ENCODE data around the gene B3GNT9. TPM values are rescaled to one million over a fixed set of nuclear protein-coding genes. Genes with fewer than 3 reads are reported as not detected.

B3GNT9 gene
- total RNA-seq, 4 donors from 2014 or later, result 4.1 to 13.1 (median 8.4) TPM

GRCh38 chr16:67165121-67166078, 14.6 kb upstream of the B3GNT9 start:
- Histone ChIP-seq H3K27me3 (peaks cover 0 to 50% (median 0%) of the 10 kb centered on the region in 4 donors), H3K4me1 (peaks cover 40 to 79% (median 58%) of the 10 kb centered on the region in 3 donors), H3K27ac (peak overlapping the region; percentile 60 to 87 (median 80)), H3K36me3 (peaks cover 0 to 12% (median 0%) of the 10 kb centered on the region in 3 donors), H3K9me3 (no peaks in the 10 kb centered on the region), H3K4me3 (peak overlapping the region in 3 of 4 donors; percentile 43 to 63 (median 48))
- WGBS, 2 donors, result 36 to 39% methylated on average over 4 to 6 of the region's 85 CpGs
- DNase-seq, result no peak
- intact Hi-C loops (cut with DNase I), result no loop called here
- TF ChIP-seq CTCF (IDR thresholded peaks at IDR 0.05) (no peak), POLR2A (IDR thresholded peaks at IDR 0.05) (no peak)

- peak in 1 of 6 experiments; percentile 3 for TF ChIP-seq CTCF (IDR thresholded peaks at IDR 0.05)
- TF ChIP-seq POLR2A (IDR thresholded peaks at IDR 0.05), result peak in 2 of 4 donors; percentile 57 to 67
- Histone ChIP-seq H3K27ac (peak within 1 kb of the TSS; percentile 60 to 87 (median 80)), H3K36me3 (peaks cover 0 to 12% (median 0%) of the 10 kb centered on the region in 3 donors), H3K4me3 (peak within 1 kb of the TSS; percentile 15 to 63 (median 46)), H3K9me3 (no peaks in the 10 kb centered on the region), H3K27me3 (peaks cover 0 to 49% (median 0%) of the 10 kb centered on the region in 4 donors), H3K4me1 (peaks cover 34 to 76% (median 52%) of the 10 kb centered on the region in 3 donors)
- DNase-seq, result no peak
- no CpG with 5 or more reads among the region's 41 CpGs for WGBS, 2 donors
- intact Hi-C loops (cut with DNase I), result no loop called here
Measured at GRCh38 chr16:67164599-67165061, 13.8 kb upstream of the B3GNT9 start, which contains the start of gene HSF4. TSS of gene HSF4 (plus strand) at chr16:67164745. CDS start at chr16:67164812, 67 bp downstream.

GRCh38 chr16:67163999-67164558, 13.3 kb upstream of the B3GNT9 start:
- no peak for DNase-seq
- no peaks in the 10 kb centered on the region for H3K9me3 ChIP-seq
- WGBS, 2 donors, result 6 to 12% methylated on average over 6 to 16 of the region's 34 CpGs
- peak overlapping the region; percentile 15 to 63 (median 46) for H3K4me3 ChIP-seq
- peaks cover 32 to 75% (median 47%) of the 10 kb centered on the region in 3 donors for H3K4me1 ChIP-seq
- H3K36me3 ChIP-seq, result peaks cover 0 to 12% (median 0%) of the 10 kb centered on the region in 3 donors
- peak overlapping the region; percentile 60 to 87 (median 80) for H3K27ac ChIP-seq
- intact Hi-C loops (cut with DNase I), result no loop called here
- TF ChIP-seq CTCF (IDR thresholded peaks at IDR 0.05) (no peak), POLR2A (IDR thresholded peaks at IDR 0.05) (no peak)
- H3K27me3 ChIP-seq, result peaks cover 0 to 49% (median 0%) of the 10 kb centered on the region in 4 donors

- WGBS, 2 donors, result 31% methylated on average over 13 of the region's 99 CpGs; no CpG with 5 or more reads in 1 of the 2 donors
- Histone ChIP-seq H3K4me3 (peak overlapping the region; percentile 15 to 63 (median 46)), H3K27ac (peak overlapping the region; percentile 60 to 87 (median 80)), H3K4me1 (peaks cover 39 to 76% (median 50%) of the 10 kb centered on the region in 3 donors), H3K27me3 (peaks cover 0 to 49% (median 0%) of the 10 kb centered on the region in 4 donors), H3K9me3 (no peaks in the 10 kb centered on the region), H3K36me3 (peaks cover 0 to 12% (median 0%) of the 10 kb centered on the region in 3 donors)
- TF ChIP-seq POLR2A (IDR thresholded peaks at IDR 0.05), result peak in 1 of 4 donors; percentile 46
- no peak for TF ChIP-seq CTCF (IDR thresholded peaks at IDR 0.05)
- intact Hi-C loops (cut with DNase I), result no loop called here
- no peak for DNase-seq
Measured at GRCh38 chr16:67163164-67163998, 12.6 kb upstream of the B3GNT9 start.
